Ishikawa (cell line): ENCODE measurements around the gene OPRL1.

ENCODE experiments used
- CEBPB ChIP-seq: IDR thresholded peaks from 2 replicates; pipeline ENCODE4 v1.6.1; 2012
- CREB1 ChIP-seq: IDR thresholded peaks from 2 replicates; pipeline ENCODE4 v1.6.1; 2012; ENCODE audit warnings: low read depth
- EGR1 ChIP-seq: IDR thresholded peaks from 2 replicates; pipeline ENCODE4 v1.6.1; 2012
- EP300 ChIP-seq: IDR thresholded peaks from 2 replicates; pipeline ENCODE4 v1.6.1; 2012; ENCODE audit warnings: borderline replicate concordance
- FOXM1 ChIP-seq: IDR thresholded peaks from 2 replicates; pipeline ENCODE4 v1.6.1; 2012; ENCODE audit warnings: low read depth, borderline replicate concordance
- MAX ChIP-seq: IDR thresholded peaks from 2 replicates; pipeline ENCODE4 v1.6.1; 2012
- NFIC ChIP-seq: IDR thresholded peaks from 2 replicates; pipeline ENCODE4 v1.6.1; 2012
- RAD21 ChIP-seq: IDR thresholded peaks from 2 replicates; pipeline ENCODE4 v1.6.1; 2012; ENCODE audit warnings: low read depth
- REST ChIP-seq: IDR thresholded peaks from 2 replicates; pipeline ENCODE4 v1.6.1; 2012; ENCODE audit warnings: low read depth, mild to moderate bottlenecking
- TAF1 ChIP-seq: IDR thresholded peaks from 2 replicates; pipeline ENCODE4 v1.6.1; 2012; ENCODE audit warnings: low read depth, mild to moderate bottlenecking
- TCF12 ChIP-seq: IDR thresholded peaks from 2 replicates; pipeline ENCODE4 v1.6.1; 2012; ENCODE audit warnings: low read depth
- TEAD4 ChIP-seq: IDR thresholded peaks from 2 replicates; pipeline ENCODE4 v1.6.1; 2012
- USF1 ChIP-seq: IDR thresholded peaks from 2 replicates; pipeline ENCODE4 v1.6.1; 2012
- YY1 ChIP-seq: IDR thresholded peaks from 2 replicates; pipeline ENCODE4 v1.6.1; 2012; ENCODE audit warnings: low read depth
- ZBTB7A ChIP-seq: IDR thresholded peaks from 2 replicates; pipeline ENCODE4 v1.6.1; 2012; ENCODE audit warnings: low read depth

The OPRL1 gene

GRCh38 chr20:64107736-64108457, 28.0 kb downstream of the OPRL1 start:
- no peak for TF ChIP-seq USF1
- no peak for TF ChIP-seq FOXM1
- TF ChIP-seq CEBPB: no peak
- no peak for TF ChIP-seq YY1
- TF ChIP-seq NFIC: no peak
- no peak for TF ChIP-seq RAD21
- no peak for TF ChIP-seq TEAD4
- TF ChIP-seq TCF12: no peak
- TF ChIP-seq REST: no peak
- no peak for TF ChIP-seq TAF1
- no peak for TF ChIP-seq ZBTB7A

- TF ChIP-seq CEBPB (no peak), USF1 (no peak), RAD21 (no peak), TEAD4 (no peak), TCF12 (no peak), EP300 (no peak), NFIC (no peak), REST (no peak), YY1 (no peak), ZBTB7A (no peak), TAF1 (no peak), FOXM1 (no peak), MAX (no peak), EGR1 (no peak), CREB1 (no peak)
These were observed 29.1 kb downstream of the OPRL1 start for GRCh38 chr20:64108731-64109681.

GRCh38 chr20:64109831-64110391, 30.0 kb downstream of the OPRL1 start:
- TF ChIP-seq TEAD4: no peak
- TF ChIP-seq ZBTB7A: no peak
- TF ChIP-seq TAF1: no peak
- TF ChIP-seq EGR1: no peak
- TF ChIP-seq YY1: no peak
- no peak for TF ChIP-seq NFIC
- no peak for TF ChIP-seq TCF12
- TF ChIP-seq CEBPB: no peak
- no peak for TF ChIP-seq FOXM1
- TF ChIP-seq CREB1: no peak
- TF ChIP-seq RAD21: no peak
- no peak for TF ChIP-seq EP300
- TF ChIP-seq USF1: no peak
- TF ChIP-seq REST: no peak
- TF ChIP-seq MAX: no peak
